NB4 (cell line): ENCODE results near the gene LRRC17.

Source experiments
- CTCF ChIP-seq: IDR thresholded peaks from one replicate; pipeline ENCODE4 v1.5.1; 2012; ENCODE audit warnings: low read depth, low read length
- MAX ChIP-seq: IDR thresholded peaks from 2 replicates; pipeline ENCODE4 v1.6.1; 2011; ENCODE audit warnings: low read depth, low read length
- MYC ChIP-seq: IDR thresholded peaks from 2 replicates; pipeline ENCODE4 v1.6.1; 2011; ENCODE audit warnings: low read depth, low read length
- POLR2A ChIP-seq: IDR thresholded peaks from 2 replicates; pipeline ENCODE4 v1.6.1; 2011; ENCODE audit warnings: mild to moderate bottlenecking; ENCODE audit not compliant: insufficient read length; ENCODE audit errors: extremely low read depth

GRCh38 chr7:102927312-102927933 is 14.6 kb downstream of the LRRC17 start:
- TF ChIP-seq POLR2A (no peak), CTCF (no peak), MYC (no peak), MAX (no peak)
